Spleen (tissue), 7 donors: ENCODE data around the gene USP7.

ENCODE experiments used
- POLR2A ChIP-seq, 3 donors: fragments of 450-650 bp; IDR thresholded peaks; one replicate each; pipeline ENCODE4 v1.5.1; 2017; ENCODE audit warnings: antibody characterized with exemption in 3 of 3, mild to moderate bottlenecking in 1 of 3
- TF ChIP-seq, protein P1 (sequence below), 11 experiments: fragments of 200-600 bp in 7 of 11; fragments of 450-650 bp in 4 of 11; sonication (generic) in 4 of 11; IDR thresholded peaks in 8 of 11; conservative IDR thresholded peaks in 3 of 11; 1 replicate in 7 of 11; 2 replicates in 4 of 11; pipeline versions ENCODE4 v1.4.0 to v1.8.0; 2016 to 2021; ENCODE audit warnings: antibody characterized with exemption in 11 of 11, inconsistent platforms in 4 of 11, mild to moderate bottlenecking in 1 of 11
- donor health status: DM: no; HTN: no; CAD: no; lungs with moderate emphysema.
- donor health status: DM: no; HTN: no; CAD: no.
- donor health status: DM: no; HTN: no; CAD: no.

DNA sequence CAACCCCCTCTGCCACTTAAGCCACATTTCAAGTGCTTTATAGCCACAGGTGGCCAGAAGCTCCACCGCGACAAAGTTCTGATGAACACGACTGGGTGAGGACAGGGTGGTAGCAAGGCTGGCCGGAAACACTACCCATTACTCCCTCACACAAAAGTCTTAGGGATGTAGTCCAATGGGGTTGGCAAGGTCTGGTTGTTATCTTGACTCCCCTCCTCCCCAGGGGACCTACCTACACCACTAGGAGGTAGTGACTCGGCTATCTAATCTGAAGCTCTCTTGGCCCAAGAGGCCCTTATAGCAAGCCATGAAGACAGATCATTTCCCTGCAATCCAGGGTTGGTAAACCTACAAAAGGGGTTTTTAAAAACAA lies 73.2 kb downstream of the USP7 start:
- TF ChIP-seq, protein P1, sequence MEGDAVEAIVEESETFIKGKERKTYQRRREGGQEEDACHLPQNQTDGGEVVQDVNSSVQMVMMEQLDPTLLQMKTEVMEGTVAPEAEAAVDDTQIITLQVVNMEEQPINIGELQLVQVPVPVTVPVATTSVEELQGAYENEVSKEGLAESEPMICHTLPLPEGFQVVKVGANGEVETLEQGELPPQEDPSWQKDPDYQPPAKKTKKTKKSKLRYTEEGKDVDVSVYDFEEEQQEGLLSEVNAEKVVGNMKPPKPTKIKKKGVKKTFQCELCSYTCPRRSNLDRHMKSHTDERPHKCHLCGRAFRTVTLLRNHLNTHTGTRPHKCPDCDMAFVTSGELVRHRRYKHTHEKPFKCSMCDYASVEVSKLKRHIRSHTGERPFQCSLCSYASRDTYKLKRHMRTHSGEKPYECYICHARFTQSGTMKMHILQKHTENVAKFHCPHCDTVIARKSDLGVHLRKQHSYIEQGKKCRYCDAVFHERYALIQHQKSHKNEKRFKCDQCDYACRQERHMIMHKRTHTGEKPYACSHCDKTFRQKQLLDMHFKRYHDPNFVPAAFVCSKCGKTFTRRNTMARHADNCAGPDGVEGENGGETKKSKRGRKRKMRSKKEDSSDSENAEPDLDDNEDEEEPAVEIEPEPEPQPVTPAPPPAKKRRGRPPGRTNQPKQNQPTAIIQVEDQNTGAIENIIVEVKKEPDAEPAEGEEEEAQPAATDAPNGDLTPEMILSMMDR (IDR thresholded peaks at IDR 0.05 in 8 of 11, conservative IDR thresholded peaks at IDR 0.05 in 3 of 11): no peak
- TF ChIP-seq POLR2A (IDR thresholded peaks at IDR 0.05): no peak
